CD4-positive, alpha-beta T cell treated with Interferon gamma for 1 hour (primary cell): ENCODE data around the gene RPL7A.
"Not testable (repeated sequence)": the region's sequence is repeated elsewhere in the genome, so short reads cannot be mapped to it uniquely, and the experiment has no call there.

ENCODE experiments used
- DNase-seq: peaks from one replicate; pipeline ENCODE4 v3.0.0-alpha.2; 2020

RPL7A gene

DNA sequence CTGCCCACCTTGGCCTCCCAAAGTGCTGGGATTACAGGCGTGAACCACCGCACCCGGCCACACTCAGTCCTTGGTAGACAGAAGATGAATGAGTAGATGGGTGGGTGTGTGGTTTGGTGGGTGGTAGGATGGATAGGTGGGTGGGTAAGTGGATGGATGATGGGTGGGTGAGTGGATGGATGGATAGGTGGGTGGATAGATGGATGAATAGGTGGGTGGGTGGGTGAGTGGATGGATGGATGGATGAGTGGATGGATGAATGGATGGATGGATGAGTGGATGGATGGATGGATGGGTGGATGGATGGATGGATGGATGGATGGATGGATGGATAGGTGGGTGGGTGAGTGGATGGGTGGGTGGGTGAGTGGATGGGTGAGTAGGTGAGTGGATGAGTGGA, 44.3 kb downstream of the RPL7A start:
- not testable (repeated sequence) for DNase-seq

DNA sequence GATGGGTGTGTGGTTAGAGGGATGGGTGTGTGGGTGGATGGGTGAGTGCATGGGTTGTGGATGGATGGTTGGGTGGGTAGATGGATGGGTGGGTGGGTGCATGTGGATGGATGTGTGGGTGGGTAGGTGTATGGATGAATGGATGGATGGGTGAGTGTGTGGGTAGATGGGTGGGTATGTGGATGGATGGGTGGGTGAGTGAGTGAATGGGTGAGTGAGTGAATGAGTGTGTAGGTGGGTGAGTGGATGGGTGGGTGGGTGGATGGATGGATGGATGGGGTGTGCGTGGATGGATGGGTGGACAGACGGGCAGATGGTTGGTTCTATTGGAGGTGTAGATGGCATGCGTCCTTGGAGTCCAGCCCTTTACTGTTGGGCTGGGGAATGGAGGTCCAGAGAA, 45.4 kb downstream of the RPL7A start:
- DNase-seq: no peak

DNA sequence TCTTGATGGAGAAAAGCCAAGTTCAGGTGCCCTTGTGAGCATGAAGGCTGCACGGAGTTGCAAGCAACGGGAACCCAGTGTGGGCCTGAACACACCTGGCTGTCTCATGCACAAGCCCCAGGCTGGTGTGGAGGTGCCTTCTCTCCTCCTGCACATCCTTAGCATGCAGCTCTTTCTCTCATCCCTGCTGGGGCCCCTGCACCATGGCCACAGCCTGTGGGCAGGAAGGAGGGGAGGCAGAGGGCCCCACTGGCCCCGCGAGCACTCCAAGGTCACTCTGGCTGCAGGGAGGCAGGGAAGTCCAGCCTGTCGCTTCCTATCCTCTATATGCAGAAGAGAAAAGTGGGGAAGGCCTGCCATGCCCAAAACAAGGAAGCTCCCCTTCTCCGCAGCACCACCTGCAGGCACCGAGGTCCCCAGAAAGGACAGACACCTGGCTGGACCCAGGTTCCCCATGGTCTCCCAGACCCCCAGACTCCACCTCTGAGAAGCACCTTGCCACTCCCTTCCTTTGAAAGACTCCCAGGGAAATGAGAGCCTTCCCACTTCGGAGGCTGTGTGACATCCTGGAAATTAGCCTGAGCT, 46.8 kb downstream of the RPL7A start:
- no peak for DNase-seq

DNA sequence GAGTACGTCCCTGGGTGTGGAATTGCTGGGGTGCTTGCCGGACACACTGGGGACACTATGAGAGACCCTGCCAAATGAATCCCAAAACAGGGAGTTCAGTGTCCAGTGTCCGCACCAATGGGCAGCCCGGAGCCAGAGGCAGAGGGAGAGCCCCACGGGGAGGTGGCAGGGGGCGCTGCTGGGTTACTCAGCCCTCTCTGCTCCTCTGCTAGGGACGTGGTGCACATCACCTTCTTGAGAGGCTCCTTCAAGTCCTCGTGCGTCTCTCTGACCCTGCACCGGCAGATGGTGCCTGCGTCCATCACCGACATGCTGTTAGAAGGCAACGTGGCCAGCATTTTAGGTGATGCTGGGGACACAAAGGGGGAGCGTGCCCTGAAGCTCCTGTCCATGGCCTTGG, 48.9 kb downstream of the RPL7A start:
- no peak for DNase-seq

DNA sequence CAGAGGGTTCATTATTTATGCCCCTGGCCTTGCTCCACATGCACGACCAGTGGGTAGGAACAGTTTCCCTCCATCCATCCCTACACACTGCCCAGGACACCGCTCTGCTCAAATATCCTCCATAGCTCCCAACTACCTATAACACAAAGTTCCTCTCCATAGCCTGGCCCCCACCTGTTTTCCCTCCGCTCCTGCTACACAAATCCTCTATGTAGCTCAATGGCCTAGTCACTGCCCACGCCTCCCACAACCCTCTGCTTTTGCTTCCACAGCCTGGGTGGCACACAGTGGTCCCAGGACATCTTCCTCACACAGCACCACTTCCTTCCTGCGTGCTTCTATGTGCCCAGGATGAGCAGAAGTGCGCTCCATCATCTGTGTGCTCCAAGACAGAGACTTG, 49.4 kb downstream of the RPL7A start:
- no peak for DNase-seq

DNA sequence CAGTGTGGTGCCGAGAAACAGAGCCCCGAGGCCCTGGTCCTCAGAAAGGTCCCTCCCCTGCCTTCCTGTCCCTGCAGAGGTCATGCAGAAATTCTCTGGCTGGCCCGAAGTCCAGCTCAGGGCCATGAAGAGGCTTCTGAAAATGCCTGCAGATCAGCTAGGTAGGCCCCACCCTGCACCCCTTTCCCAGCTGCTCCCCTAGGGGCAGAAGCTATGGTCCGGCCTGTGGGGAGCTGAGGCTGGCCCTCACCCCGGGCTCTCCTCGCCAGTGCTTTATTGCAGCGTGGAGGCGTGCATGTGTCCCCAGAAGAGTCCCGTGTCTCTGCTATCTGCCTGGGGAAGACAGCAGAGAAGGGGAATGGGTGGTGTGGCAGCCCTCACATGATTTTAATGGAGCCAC, 49.9 kb downstream of the RPL7A start:
- DNase-seq: no peak

DNA sequence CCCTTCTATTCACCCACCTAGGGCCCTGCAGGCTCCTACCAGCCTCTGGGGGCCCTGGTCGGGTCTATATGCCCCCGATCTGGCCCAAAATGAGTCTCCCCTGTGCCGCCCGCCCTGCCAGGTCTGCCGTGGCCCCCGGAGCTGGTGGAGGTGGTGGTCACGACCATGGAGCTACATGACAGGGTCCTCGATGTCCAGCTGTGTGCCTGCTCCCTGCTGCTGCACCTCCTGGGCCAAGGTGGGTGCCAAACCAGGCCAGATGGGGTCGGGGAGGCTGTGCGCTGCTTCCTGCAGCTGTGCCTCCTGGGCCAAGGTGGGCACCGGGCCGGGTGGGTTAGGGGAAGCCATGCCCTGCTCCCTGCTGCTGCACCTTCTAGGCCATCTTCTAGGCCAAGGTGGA, 52.3 kb downstream of the RPL7A start:
- no peak for DNase-seq
